Activated T-cell treated with anti-CD3 and anti-CD28 coated beads, Interleukin-2, amount 50 U/mL, for 24 hours (primary cell): Measurements from ENCODE around the gene WDR86.
A peak's percentile ranks its signal among the peaks of the same experiment; 100 is the strongest.

Experiments
- DNase-seq: peaks from one replicate; pipeline ENCODE4 v3.0.0-alpha.2; 2020
- H3K27ac Mint-ChIP-seq: 2 replicates; pipeline ENCODE4 v1.8.0; 2020; ENCODE audit warnings: mild to moderate bottlenecking, mixed read lengths
- H3K27me3 Mint-ChIP-seq: 2 replicates; pipeline ENCODE4 v1.8.0; 2020; ENCODE audit warnings: mixed read lengths
- H3K36me3 Mint-ChIP-seq: 2 replicates; pipeline ENCODE4 v1.8.0; 2020; ENCODE audit warnings: low read depth, mixed read lengths
- H3K4me1 Mint-ChIP-seq: 2 replicates; pipeline ENCODE4 v1.8.0; 2020; ENCODE audit warnings: low read depth, mixed read lengths
- H3K4me3 Mint-ChIP-seq: 2 replicates; pipeline ENCODE4 v1.8.0; 2020; ENCODE audit warnings: mild to moderate bottlenecking, moderate library complexity, mixed read lengths
- H3K9me3 Mint-ChIP-seq: 2 replicates; pipeline ENCODE4 v1.8.0; 2020; ENCODE audit warnings: mixed read lengths

The WDR86 gene

DNA sequence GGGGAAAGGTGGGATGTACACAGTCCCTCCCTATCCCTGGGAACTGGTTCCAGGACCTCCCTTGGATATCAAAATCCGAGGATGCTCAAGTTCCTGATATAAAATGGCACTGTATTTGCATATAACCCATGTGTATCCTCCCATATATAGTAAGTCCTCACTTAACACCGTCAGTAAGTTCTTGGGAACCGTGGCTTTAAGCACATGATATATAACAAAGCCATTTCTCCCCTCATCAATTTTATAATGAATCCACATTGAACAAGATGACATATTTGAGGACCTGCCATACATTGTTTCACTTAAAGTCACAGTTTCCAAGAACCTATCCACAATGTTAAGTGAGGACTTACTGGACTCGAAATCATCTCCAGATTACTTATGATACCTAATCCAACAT, 24.7 kb upstream of the WDR86 start:
- Mint-ChIP-seq H3K36me3 (no peaks in the 10 kb centered on the region), H3K27ac (no peak overlapping the region)
- no peak for DNase-seq

DNA sequence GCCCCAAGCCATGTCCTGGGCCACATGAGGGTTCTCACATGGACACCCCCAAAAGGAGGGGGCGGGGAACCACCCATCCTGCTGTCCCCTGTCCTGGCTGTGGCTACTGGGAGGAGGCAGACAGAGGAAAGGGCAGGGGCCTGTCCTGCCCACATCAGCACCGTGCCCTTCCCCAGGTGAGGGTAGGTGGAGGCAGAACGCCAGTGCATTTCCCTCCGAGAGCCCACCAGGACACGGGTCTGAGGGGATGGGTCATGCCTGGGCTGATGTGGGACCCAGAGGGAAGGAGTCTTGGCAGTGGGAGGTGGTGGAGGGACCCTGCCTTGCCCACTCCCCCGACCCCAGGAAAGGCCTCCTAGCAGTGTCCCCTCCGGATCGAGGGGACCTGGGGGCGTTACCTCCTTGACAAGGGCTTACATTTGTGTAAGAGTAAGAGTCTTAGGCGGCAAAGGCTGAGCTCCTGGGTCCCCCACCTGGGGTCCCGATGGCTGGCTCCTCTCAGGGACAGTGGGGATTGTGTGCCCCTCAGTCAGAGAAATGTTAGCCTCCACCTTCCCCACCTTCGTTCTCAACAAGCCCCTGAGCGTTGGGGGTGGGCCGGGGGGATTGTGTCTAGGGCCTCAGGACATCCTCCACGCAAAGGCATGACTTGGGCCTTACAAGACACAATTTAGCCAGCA, 24.0 kb upstream of the WDR86 start:
- no peak for DNase-seq
- Mint-ChIP-seq H3K4me1 (peaks cover 40% of the 10 kb centered on the region), H3K9me3 (no peaks in the 10 kb centered on the region), H3K4me3 (no peak overlapping the region), H3K27ac (no peak overlapping the region), H3K36me3 (no peaks in the 10 kb centered on the region), H3K27me3 (no peaks in the 10 kb centered on the region)

More for the DNA sequence above, 24.7 kb upstream of the WDR86 start:
- H3K27me3 Mint-ChIP-seq, result no peaks in the 10 kb centered on the region
- H3K4me1 Mint-ChIP-seq, result peaks cover 39% of the 10 kb centered on the region
- H3K9me3 Mint-ChIP-seq, result no peaks in the 10 kb centered on the region
- no peak overlapping the region for H3K4me3 Mint-ChIP-seq

DNA sequence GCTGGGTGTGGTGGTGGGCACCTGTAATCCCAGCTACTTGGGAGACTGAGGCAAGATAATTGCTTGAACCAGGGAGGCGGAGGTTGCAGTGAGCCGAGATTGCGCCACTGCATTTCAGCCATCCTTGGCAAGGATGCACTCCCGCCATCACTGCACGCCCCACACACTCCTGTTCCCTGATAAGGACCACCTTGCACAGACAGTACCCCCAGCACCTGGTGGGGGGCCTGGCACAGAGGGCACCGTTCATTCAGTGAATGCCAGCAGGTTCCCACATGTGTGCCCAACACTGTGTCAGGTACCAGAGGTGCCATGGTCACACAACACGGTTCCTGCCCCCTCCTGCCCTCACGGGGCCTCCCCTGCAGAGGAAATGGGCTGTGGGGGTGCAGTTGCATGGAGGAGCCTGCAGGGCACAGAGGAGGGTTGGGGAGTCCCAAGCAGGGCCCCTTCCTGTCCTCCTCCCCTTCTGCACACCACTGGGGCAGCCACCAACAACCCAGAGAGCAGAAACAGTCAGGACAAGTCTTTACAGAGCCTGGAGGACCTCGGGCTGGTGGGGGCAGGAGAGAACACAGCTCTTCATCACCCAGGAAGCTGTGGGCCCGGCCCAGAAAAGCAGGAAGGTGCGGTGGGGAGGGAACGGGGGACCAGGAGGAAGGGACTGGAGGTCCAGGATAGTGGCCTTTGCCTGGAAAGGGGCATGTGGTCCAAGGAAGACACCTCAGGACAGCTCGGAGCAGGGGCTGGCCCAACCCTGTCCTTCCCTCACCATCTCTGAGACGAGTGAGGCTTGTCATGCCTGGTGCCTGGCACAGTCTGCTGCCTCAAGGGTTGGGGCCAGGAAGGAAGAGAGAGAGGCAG, 23.1 kb upstream of the WDR86 start:
- H3K36me3 Mint-ChIP-seq, result no peaks in the 10 kb centered on the region
- H3K4me1 Mint-ChIP-seq, result peaks cover 47% of the 10 kb centered on the region
- no peaks in the 10 kb centered on the region for H3K27me3 Mint-ChIP-seq
- no peaks in the 10 kb centered on the region for H3K9me3 Mint-ChIP-seq
- peak; percentile 76 for DNase-seq
- H3K27ac Mint-ChIP-seq, result peak overlapping the region; percentile 88
- H3K4me3 Mint-ChIP-seq, result peak overlapping the region; percentile 35

DNA sequence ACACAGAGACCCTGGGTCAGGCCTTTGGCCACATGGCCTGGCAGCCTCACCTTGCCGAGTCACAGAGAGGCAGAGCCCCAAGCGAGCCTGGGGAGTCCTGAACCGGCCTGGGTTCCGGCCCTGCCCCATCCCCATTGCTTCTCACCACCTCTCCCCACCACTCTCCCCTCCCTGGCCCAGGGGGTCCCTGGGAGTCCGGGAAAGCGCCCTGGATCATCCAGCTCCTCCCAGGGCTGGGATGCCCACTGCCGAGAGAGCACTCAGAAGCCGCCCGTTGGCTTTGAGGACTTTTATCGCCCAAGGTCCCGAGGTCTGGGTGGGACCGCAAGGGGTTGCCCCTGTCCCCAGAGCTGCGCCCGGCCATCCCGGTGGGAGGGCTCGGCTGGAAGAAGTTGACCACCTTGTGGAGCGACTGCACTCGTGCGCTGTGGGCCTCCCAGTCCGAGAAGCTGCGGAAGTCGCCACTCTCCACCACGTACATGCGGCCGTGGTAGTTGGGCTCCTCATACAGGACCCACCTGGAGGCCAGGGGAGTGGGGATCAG, 22.0 kb upstream of the WDR86 start:
- Mint-ChIP-seq H3K27me3 (no peaks in the 10 kb centered on the region), H3K36me3 (no peaks in the 10 kb centered on the region), H3K9me3 (no peaks in the 10 kb centered on the region), H3K4me3 (no peak overlapping the region), H3K4me1 (peaks cover 51% of the 10 kb centered on the region), H3K27ac (no peak overlapping the region)
- DNase-seq, result no peak

DNA sequence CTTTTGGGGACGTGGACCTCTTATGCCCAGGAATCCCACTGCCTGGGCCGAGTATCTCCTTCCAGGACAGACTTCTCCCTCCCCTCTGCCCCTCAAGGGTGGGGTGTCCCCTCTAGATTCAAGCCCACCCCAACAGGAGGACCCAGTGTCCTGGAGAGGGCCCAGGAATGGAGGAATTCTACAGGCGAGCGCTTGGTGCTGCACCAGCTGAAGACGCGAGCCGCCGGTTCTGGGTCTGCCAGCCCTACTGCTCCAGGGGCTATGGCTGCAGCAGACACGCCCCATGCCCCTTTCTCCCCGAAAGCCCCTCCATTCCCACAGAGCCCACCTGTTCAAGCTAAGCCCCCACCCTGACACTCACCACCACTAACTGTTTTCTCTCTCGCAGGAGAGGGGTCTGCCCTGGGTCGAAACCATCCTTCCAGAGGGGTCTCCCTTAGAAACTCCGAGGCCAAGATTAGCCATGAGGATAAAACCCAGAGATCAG, 21.5 kb upstream of the WDR86 start:
- no peaks in the 10 kb centered on the region for H3K36me3 Mint-ChIP-seq
- no peak overlapping the region for H3K27ac Mint-ChIP-seq
- DNase-seq, result no peak
- H3K9me3 Mint-ChIP-seq, result no peaks in the 10 kb centered on the region
- no peak overlapping the region for H3K4me3 Mint-ChIP-seq
- peaks cover 51% of the 10 kb centered on the region for H3K4me1 Mint-ChIP-seq
- H3K27me3 Mint-ChIP-seq, result no peaks in the 10 kb centered on the region

DNA sequence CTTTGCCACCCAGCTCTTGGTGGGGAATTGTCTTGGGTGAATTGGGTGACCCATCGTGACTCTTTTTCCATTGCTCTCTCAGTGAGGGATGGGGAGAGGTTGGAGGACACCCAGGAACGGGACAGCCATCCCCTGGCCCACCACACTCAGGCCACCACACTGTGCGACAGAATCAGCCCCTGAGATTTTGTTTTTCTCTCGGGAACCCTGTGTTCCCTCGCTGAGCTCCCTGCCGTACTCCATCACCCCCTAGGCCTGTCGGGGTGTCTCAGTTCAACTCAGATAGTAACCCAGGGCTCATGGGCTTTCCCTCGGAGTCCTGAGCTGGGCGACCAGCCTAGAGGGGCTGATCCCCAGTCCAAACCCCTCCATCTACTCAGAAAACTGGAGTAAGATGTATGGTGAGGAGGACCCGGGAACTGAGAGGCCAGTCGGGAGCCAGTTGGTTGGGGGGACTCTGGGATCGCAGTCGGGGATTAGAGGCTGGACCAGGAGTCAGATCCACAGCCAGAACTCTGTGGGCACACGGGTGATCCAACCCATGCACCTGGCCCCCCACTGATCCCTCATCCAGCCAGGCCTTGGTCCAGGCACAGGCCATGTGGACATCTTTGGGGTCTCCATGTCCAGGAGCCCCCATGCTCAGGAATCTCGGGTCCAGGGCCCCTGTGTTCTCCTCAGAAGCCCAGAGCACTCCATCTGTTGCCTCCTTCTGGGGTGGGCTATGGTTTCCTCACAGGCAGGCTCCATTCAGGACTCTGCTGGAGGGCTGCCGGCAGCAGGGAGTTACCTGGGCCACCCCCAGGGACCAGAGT, 20.8 kb upstream of the WDR86 start:
- DNase-seq, result no peak
- H3K4me1 Mint-ChIP-seq, result peaks cover 51% of the 10 kb centered on the region
- H3K36me3 Mint-ChIP-seq, result no peaks in the 10 kb centered on the region
- no peaks in the 10 kb centered on the region for H3K9me3 Mint-ChIP-seq
- H3K27ac Mint-ChIP-seq, result no peak overlapping the region
- H3K27me3 Mint-ChIP-seq, result no peaks in the 10 kb centered on the region
- no peak overlapping the region for H3K4me3 Mint-ChIP-seq

DNA sequence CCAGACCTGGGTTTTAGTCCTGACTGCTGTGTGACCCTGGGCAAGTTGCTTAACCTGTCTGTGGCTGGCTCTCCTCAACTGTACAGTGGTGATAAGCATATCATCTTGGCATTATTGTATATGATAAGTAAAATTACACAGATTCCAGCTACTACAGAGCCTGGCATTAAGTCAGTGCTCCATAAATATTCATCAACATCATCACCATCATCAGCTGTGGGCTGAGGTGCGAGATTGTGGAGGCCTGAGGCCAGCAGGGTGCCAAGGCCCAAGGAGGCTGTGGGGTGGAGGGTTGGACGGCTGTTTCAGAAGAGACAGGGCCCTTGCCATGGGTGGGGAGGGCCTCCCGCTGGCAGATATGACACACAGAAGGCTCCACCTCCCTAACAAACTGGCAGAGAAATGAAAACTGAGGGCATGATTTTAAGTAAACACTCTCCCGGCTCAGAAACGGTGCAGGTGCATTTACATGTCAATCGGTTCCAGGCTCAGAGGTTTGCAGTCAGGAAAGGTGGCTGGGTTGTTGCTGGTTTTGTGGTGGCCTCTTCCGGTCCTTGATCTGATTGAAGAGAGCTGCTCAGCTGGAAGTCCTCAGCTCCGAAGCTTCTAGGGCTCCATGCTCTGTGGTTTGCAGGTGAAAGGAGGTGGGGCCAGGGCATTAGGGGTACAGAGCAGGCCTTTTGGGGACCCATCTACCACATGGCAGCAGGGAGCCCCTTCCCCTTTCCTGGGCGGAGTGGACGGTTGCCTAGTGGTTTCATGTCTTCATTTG, 19.9 kb upstream of the WDR86 start:
- Mint-ChIP-seq H3K36me3 (no peaks in the 10 kb centered on the region), H3K4me3 (peak overlapping the region; percentile 39), H3K9me3 (no peaks in the 10 kb centered on the region), H3K27ac (peak overlapping the region; percentile 81), H3K27me3 (no peaks in the 10 kb centered on the region), H3K4me1 (peaks cover 51% of the 10 kb centered on the region)
- peak; percentile 58 for DNase-seq

DNA sequence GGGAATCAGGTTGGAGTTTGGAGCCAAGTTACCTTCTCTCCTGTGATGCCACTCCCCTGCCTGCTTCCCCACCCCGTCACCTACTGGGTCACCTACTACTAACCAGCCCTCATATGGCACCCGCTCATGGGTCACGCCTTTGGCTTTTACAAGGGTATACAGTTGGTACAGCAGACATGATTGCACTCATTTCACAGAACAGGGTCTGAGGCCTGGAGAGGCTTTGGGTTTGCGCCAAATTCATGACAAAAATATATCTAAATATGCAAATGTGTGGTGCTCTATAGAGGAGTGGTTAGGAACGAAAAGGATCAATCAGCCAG, 19.4 kb upstream of the WDR86 start:
- peaks cover 51% of the 10 kb centered on the region for H3K4me1 Mint-ChIP-seq
- no peak overlapping the region for H3K4me3 Mint-ChIP-seq

DNA sequence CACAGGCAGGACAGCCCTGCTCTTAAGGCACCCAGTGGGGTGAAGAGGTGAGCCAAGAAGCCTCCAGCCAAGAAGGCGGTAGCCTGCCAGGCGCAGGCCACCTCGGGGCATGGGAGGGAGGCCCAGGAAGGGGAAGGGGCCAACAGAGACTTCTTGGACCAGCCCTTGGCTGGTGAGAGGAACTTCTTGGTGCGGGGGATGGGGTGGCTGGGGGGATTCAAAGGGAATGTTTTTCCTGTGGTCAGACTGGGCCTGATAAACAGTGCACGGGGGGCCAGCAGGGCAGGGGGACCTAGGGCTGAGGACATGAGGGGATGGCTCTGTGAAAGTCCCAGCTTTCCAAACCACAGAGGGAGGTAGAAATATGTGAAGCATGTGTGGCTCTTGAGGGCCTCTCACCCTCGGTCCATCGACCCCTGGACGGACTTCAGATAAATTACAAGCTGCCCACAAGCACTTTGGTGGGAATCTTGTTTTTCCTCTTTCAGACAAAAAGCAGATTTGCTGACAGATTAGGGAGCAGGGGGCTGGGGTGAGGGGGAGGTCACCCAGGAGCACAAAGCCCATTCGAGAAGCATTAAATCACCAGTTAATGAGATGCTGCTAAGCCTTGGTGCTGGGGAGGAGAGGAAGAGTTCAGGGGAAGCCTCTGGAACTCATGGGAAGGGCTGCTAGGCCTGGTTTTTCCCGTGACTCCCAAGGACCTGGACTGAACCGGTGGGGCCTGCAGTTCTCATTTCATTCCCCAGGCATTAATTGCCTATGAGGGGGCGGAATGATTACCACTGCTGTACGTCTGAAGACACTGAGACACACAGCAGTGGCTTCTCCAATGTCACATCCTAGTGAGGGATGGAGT, 18.8 kb upstream of the WDR86 start:
- Mint-ChIP-seq H3K4me1 (peaks cover 51% of the 10 kb centered on the region), H3K27ac (no peak overlapping the region), H3K27me3 (no peaks in the 10 kb centered on the region), H3K36me3 (no peaks in the 10 kb centered on the region), H3K9me3 (no peaks in the 10 kb centered on the region), H3K4me3 (no peak overlapping the region)
- DNase-seq, result peak; percentile 29

More for the DNA sequence above, 19.4 kb upstream of the WDR86 start:
- no peaks in the 10 kb centered on the region for H3K36me3 Mint-ChIP-seq
- DNase-seq, result peak; percentile 32
- H3K27me3 Mint-ChIP-seq, result no peaks in the 10 kb centered on the region
- H3K27ac Mint-ChIP-seq, result no peak overlapping the region
- no peaks in the 10 kb centered on the region for H3K9me3 Mint-ChIP-seq

DNA sequence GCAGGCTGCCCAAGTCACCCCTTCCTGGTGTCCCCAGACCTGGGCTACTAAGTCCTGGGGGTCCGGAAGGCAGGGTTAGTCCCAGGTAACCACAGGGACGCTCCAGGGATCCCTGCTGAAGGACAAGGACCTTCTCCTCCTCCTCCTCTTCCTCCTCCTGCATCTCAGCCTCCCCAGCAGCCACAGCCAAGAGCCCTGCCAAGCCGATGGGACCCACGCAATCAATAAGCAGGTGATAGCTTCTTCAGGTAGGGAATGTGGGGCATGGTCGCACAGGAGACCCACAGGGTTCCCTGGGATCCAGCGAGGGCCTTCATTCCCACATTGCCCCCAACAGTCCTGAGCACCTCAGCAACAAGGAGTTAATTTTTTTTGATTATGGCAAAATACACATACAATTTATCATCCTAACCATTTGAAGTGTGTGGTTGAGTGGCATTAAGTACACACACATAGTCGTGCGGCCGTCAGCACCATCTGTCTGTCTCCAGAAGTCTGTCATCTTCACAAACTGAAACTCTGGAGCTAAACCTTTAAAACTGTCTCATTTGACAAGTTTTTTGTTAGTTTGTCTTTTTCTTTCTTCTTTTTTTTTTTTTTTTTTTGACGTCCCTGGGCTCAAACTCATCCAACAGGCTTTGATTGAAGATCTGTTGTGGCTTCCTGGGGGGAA, 18.0 kb upstream of the WDR86 start:
- Mint-ChIP-seq H3K4me1 (peaks cover 44% of the 10 kb centered on the region), H3K27ac (no peak overlapping the region), H3K9me3 (no peaks in the 10 kb centered on the region)

DNA sequence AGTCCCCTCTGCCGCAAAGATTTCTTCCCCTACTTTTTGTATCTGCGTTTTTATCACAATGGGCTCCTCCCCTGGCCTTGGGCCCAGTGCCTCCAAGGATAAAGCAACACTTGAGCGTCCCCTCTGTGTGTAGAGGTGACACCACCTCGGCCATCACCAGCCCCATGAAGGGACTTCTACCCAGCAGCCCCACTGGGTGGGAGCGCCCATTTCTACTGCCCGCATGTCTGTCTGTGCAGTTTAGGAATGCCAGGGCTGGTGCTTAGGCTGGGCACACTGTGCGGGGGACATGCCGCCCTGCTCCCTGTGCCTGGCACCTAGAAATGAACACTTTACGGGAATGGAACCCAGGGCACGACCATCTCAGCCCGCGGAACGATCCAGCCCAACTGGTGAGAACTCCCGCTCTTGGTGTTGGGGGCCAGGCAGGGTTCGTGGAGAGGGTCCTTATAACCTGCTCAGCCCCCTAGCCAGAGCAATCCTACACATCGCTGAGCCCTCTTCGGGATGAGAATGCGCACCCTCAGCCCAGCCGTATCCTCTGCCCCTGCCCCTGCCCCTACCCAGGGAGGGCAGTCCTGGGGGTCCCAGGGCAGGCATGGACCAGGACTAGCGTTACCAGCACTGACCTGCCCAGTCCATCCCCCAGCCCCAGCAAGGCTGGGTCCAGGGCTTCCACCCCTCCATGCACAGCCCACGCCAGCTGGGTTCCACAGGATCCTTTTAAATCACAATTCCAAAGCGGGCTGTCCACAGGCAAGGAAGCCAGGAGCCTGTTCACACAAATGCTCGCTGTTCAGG, 17.3 kb upstream of the WDR86 start:
- Mint-ChIP-seq H3K9me3 (no peaks in the 10 kb centered on the region), H3K36me3 (no peaks in the 10 kb centered on the region), H3K27me3 (no peaks in the 10 kb centered on the region), H3K27ac (no peak overlapping the region), H3K4me3 (no peak overlapping the region), H3K4me1 (peaks cover 38% of the 10 kb centered on the region)
- DNase-seq, result peak; percentile 23

More for the DNA sequence above, 18.0 kb upstream of the WDR86 start:
- no peaks in the 10 kb centered on the region for H3K27me3 Mint-ChIP-seq
- DNase-seq, result peak; percentile 30
- H3K36me3 Mint-ChIP-seq, result no peaks in the 10 kb centered on the region
- no peak overlapping the region for H3K4me3 Mint-ChIP-seq

DNA sequence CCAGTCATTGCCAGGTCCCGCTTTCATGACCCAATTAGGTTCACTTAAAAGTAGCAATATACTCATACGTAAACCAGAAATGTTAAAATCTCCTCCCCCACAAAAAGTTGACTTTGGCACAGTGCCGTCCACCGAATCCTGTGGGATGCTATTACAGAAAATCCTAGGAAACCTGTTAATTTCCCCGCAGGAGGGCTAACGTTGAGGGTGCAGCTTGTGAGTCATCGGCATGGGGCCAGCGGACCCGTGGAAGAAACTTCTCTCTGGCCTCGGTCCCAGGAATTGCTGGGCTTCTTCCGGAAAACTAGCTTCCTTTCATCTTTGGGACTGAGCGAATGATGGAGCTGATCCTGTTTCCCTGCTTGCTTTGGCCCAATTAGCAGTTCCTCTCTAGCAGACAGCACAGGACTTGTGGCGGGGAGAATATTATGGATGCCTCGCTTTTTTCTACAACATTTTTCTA, 16.6 kb upstream of the WDR86 start:
- H3K27me3 Mint-ChIP-seq, result no peaks in the 10 kb centered on the region
- H3K4me3 Mint-ChIP-seq, result no peak overlapping the region
- H3K36me3 Mint-ChIP-seq, result no peaks in the 10 kb centered on the region
- DNase-seq, result peak; percentile 15
- H3K9me3 Mint-ChIP-seq, result no peaks in the 10 kb centered on the region
- no peak overlapping the region for H3K27ac Mint-ChIP-seq
- H3K4me1 Mint-ChIP-seq, result peaks cover 35% of the 10 kb centered on the region
